Measurements from ENCODE around the gene PAK1.
"Not testable (repeated sequence)": the region's sequence is repeated elsewhere in the genome, so short reads cannot be mapped to it uniquely, and the experiment has no call there.

The PAK1 gene

GRCh38 chr11:77473801-77474683 lies at the start of gene PAK1:
TSS of gene PAK1 (minus strand) at chr11:77474094. CDS start at chr11:77392520, 81,574 bp downstream.
- FAIRE-seq, result no peak

- FAIRE-seq, result no peak
Observed at GRCh38 chr11:77522215-77522614, 48.3 kb upstream of the PAK1 start.

- FAIRE-seq, result no peak
Observed at GRCh38 chr11:77519847-77520246, 46.0 kb upstream of the PAK1 start.

- no peak for FAIRE-seq
Observed at GRCh38 chr11:77518471-77518870, 44.6 kb upstream of the PAK1 start.

- no peak for FAIRE-seq
Observed at GRCh38 chr11:77517753-77518152, 43.9 kb upstream of the PAK1 start.

GRCh38 chr11:77517226-77517625 lies 43.3 kb upstream of the PAK1 start:
- FAIRE-seq, result no peak

- no peak for FAIRE-seq
Observed at GRCh38 chr11:77515483-77515882, 41.6 kb upstream of the PAK1 start.

- no peak for FAIRE-seq
Observed at GRCh38 chr11:77515063-77515462, 41.2 kb upstream of the PAK1 start.

GRCh38 chr11:77512092-77512491 lies 38.2 kb upstream of the PAK1 start:
- FAIRE-seq, result no peak

- FAIRE-seq, result no peak
Observed at GRCh38 chr11:77510851-77511250, 37.0 kb upstream of the PAK1 start.

GRCh38 chr11:77510095-77510494 lies 36.2 kb upstream of the PAK1 start:
- no peak for FAIRE-seq

- FAIRE-seq, result no peak
Observed at GRCh38 chr11:77508019-77508418, 34.1 kb upstream of the PAK1 start.

- no peak for FAIRE-seq
Observed at GRCh38 chr11:77506857-77507256, 33.0 kb upstream of the PAK1 start.

GRCh38 chr11:77505956-77506355 lies 32.1 kb upstream of the PAK1 start:
- no peak for FAIRE-seq

GRCh38 chr11:77503006-77503405 lies 29.1 kb upstream of the PAK1 start:
- no peak for FAIRE-seq

- FAIRE-seq, result no peak
Observed at GRCh38 chr11:77502346-77502905, 28.5 kb upstream of the PAK1 start.

GRCh38 chr11:77501758-77502157 lies 27.9 kb upstream of the PAK1 start:
- FAIRE-seq, result no peak

GRCh38 chr11:77497368-77497767 lies 23.5 kb upstream of the PAK1 start:
- no peak for FAIRE-seq

GRCh38 chr11:77495526-77495925 lies 21.6 kb upstream of the PAK1 start:
- no peak for FAIRE-seq

- not testable (repeated sequence) for FAIRE-seq
Observed at GRCh38 chr11:77490035-77490434, 16.1 kb upstream of the PAK1 start.

- no peak for FAIRE-seq
Observed at GRCh38 chr11:77487790-77488189, 13.9 kb upstream of the PAK1 start.

- no peak for FAIRE-seq
Observed at GRCh38 chr11:77479746-77480352, 6.0 kb upstream of the PAK1 start.

GRCh38 chr11:77475206-77475605 lies 1.3 kb upstream of the PAK1 start:
- no peak for FAIRE-seq

- FAIRE-seq, result no peak
Observed at GRCh38 chr11:77474684-77475060, 778 bp upstream of the PAK1 start.
